ENCODE measurements around the gene SALL2. TPM values are rescaled to one million over a fixed set of nuclear protein-coding genes. Genes with fewer than 3 reads are reported as not detected.

SALL2 gene
- total RNA-seq, 1 experiment from 2014 or later: 239 TPM

- Mint-ChIP-seq H3K4me3 (peak overlapping the region; percentile 90), H3K4me1 (peaks cover 51% of the 10 kb centered on the region), H3K27me3 (ENCODE audit: low read depth) (no peaks in the 10 kb centered on the region), H3K27ac (peak overlapping the region; percentile 100), H3K36me3 (peaks cover 9% of the 10 kb centered on the region), H3K9me3 (no peaks in the 10 kb centered on the region)
- ATAC-seq (peak; percentile 35), DNase-seq (ENCODE audit: low spot score) (peak; percentile 66)
- ChIA-PET CTCF (interaction anchor here (0.6 to 4.4 kb wide), 4 partner anchors 10 to 38 kb away, joined by 3 to 32 read pairs (median 4); partner anchors contain the start of gene SALL2), POLR2A (interaction anchor here (1.0 to 4.2 kb wide), 3 partner anchors 10 to 25 kb away, joined by 5 to 76 read pairs (median 10); partner anchors contain the start of genes METTL3 and SALL2)
- TF ChIP-seq, protein P1, sequence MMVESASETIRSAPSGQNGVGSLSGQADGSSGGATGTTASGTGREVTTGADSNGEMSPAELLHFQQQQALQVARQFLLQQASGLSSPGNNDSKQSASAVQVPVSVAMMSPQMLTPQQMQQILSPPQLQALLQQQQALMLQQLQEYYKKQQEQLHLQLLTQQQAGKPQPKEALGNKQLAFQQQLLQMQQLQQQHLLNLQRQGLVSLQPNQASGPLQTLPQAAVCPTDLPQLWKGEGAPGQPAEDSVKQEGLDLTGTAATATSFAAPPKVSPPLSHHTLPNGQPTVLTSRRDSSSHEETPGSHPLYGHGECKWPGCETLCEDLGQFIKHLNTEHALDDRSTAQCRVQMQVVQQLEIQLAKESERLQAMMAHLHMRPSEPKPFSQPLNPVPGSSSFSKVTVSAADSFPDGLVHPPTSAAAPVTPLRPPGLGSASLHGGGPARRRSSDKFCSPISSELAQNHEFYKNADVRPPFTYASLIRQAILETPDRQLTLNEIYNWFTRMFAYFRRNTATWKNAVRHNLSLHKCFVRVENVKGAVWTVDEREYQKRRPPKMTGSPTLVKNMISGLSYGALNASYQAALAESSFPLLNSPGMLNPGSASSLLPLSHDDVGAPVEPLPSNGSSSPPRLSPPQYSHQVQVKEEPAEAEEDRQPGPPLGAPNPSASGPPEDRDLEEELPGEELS (CRISPR knock-in tag; IDR thresholded peaks at IDR 0.05): no peak
- TF ChIP-seq OVOL2 (CRISPR knock-in tag; IDR thresholded peaks at IDR 0.05; ENCODE audit: borderline replicate concordance): no peak
- TF ChIP-seq ZNF219 (CRISPR knock-in tag; IDR thresholded peaks at IDR 0.05; ENCODE audit: borderline replicate concordance): no peak
- TF ChIP-seq MLX (CRISPR knock-in tag; IDR thresholded peaks at IDR 0.05): no peak
Measured at GRCh38 chr14:21536418-21537089, 10.4 kb upstream of the SALL2 start.

GRCh38 chr14:21535545-21536417 is 9.6 kb upstream of the SALL2 start:
- TF ChIP-seq, protein P2, sequence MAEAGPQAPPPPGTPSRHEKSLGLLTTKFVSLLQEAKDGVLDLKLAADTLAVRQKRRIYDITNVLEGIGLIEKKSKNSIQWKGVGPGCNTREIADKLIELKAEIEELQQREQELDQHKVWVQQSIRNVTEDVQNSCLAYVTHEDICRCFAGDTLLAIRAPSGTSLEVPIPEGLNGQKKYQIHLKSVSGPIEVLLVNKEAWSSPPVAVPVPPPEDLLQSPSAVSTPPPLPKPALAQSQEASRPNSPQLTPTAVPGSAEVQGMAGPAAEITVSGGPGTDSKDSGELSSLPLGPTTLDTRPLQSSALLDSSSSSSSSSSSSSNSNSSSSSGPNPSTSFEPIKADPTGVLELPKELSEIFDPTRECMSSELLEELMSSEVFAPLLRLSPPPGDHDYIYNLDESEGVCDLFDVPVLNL (CRISPR knock-in tag; IDR thresholded peaks at IDR 0.05; ENCODE audit: borderline replicate concordance, low read depth): no peak
- TF ChIP-seq ATF1 (CRISPR knock-in tag; IDR thresholded peaks at IDR 0.05): no peak
- no peak for TF ChIP-seq IRF1 (CRISPR knock-in tag; IDR thresholded peaks at IDR 0.05)
- no peak for TF ChIP-seq MYBL2 (CRISPR knock-in tag; IDR thresholded peaks at IDR 0.05)
- no peak for TF ChIP-seq NFATC4 (CRISPR knock-in tag; IDR thresholded peaks at IDR 0.05)
- TF ChIP-seq ZSCAN18 (CRISPR knock-in tag; IDR thresholded peaks at IDR 0.05): no peak
- TF ChIP-seq KAT7 (CRISPR knock-in tag; IDR thresholded peaks at IDR 0.05; ENCODE audit: borderline replicate concordance): no peak
- TF ChIP-seq CREB1 (CRISPR knock-in tag; IDR thresholded peaks at IDR 0.05): no peak
- TF ChIP-seq EMX1 (CRISPR knock-in tag; IDR thresholded peaks at IDR 0.05): no peak
- TF ChIP-seq SOX15 (CRISPR knock-in tag; IDR thresholded peaks at IDR 0.05): no peak
- no peak for TF ChIP-seq ESRRA (CRISPR knock-in tag; IDR thresholded peaks at IDR 0.05; ENCODE audit: borderline replicate concordance)
- TF ChIP-seq ZNF671 (CRISPR knock-in tag; IDR thresholded peaks at IDR 0.05): no peak
- TF ChIP-seq, protein P1 (CRISPR knock-in tag; IDR thresholded peaks at IDR 0.05): no peak
- Mint-ChIP-seq H3K27ac (peak overlapping the region; percentile 100), H3K4me1 (peaks cover 52% of the 10 kb centered on the region), H3K9me3 (no peaks in the 10 kb centered on the region), H3K27me3 (ENCODE audit: low read depth) (no peaks in the 10 kb centered on the region), H3K4me3 (peak overlapping the region; percentile 90), H3K36me3 (peaks cover 11% of the 10 kb centered on the region)
- POLR2A ChIA-PET: interaction anchor here (0.6 to 4.2 kb wide), 7 partner anchors 9 to 79 kb away, joined by 3 to 76 read pairs (median 5); partner anchors contain the start of genes METTL3 and SALL2
- no peak for DNase-seq (ENCODE audit: low spot score)
- CTCF ChIA-PET: interaction anchor here (0.5 to 4.4 kb wide), 6 partner anchors 9 to 464 kb away, joined by 3 to 32 read pairs (median 4); partner anchors contain the start of genes METTL3 and SALL2
- ATAC-seq: peak; percentile 7
